Left renal pelvis (tissue), 4 donors: Measurements from ENCODE around the gene ULK2. TPM values are rescaled to one million over a fixed set of nuclear protein-coding genes. Genes with fewer than 3 reads are reported as not detected.
"Not testable (repeated sequence)": the region's sequence is repeated elsewhere in the genome, so short reads cannot be mapped to it uniquely, and the experiment has no call there.

Source experiments
- DNase-seq, 4 donors: peaks; one replicate each; pipeline ENCODE4 v3.0.0-alpha.2; 2013; ENCODE audit warnings: low read depth in 4 of 4, low spot score in 3 of 4
- polyA plus RNA-seq, 4 donors: library from polyadenylated mRNA; unstranded; fragments of 120-200 nt; gene quantifications; one replicate each; pipeline ENCODE4 v1.2.1, GENCODE V29; 2013; ENCODE audit not compliant: insufficient read length in 4 of 4

Gene ULK2
- polyA plus RNA-seq, 4 donors: 24.9 to 31.8 (median 29.9) TPM

DNA sequence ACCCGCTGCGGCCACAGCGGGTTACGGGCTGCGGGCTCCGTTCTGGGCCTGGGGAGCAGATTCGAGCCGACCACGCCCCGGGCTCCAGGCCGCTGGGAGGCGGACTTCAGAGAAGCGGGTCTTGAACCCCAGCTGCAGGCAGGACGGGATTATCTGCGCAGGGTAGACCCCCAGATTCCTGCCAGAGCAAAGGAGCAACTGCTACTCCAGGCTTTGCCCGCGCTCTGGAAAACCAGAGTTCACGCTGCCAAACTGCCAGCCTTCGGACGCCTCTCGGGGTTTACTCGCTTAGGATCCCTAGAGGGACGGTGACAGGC is 301 bp upstream of the ULK2 start:
- no peak for DNase-seq

DNA sequence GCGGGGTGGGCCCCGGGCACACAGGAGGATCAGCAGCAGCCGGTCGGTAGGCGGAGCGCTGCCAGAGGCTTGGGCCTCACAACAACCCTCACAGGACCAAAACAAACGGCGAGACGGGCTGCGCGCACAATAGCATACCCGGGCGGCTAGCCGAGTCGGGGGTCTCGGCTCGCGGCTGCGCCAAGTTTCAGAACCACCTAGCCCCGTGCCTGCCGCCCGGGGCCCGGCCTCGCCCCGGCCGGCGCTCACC is 732 bp downstream of the ULK2 start:
- peak in 2 of 4 donors; percentile 46 to 50 for DNase-seq

DNA sequence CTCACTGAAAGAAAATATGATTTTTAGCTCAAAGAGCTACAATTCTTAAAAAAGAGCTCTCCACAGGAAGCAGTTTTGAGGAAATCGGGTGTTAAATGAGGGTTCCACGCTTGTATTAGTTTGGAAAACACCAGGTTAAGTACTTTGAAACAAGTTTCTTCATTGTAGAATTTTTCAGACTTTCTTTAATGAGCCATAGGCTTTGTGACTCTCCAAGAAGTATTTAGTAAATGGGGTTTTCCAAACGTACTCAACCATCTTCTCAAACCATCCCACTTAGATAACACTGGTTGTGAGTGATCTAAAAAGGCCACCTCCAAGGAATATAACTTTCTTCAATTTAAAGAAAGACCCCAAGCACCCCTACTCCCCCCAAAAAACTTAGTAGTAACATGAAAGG is 2.7 kb downstream of the ULK2 start:
- DNase-seq: no peak

- not testable (repeated sequence) for DNase-seq
These were observed 7.0 kb downstream of the ULK2 start for GRCh38 chr17:19860647-19861177.

- DNase-seq: no peak
These were observed 10.1 kb downstream of the ULK2 start for GRCh38 chr17:19857640-19858039.

DNA sequence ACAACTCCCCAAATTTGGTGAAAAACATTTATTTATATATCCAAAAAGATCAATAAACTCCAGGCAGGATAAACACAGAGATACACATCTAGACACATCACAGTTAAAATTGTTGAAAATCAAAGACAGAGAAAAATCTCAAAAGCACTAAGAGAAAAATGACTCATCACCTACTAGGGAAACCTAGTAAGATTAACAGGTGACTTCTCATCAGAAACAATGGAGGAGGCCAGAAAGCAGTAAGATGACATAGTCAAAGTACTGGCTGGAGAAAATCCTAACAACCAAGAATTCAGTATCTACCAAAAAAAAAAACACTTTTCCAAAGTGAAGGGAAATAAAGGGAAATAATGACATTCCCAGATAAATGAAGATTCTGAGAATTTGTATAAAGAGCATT is 33.8 kb downstream of the ULK2 start:
- no peak for DNase-seq

- no peak for DNase-seq
These were observed 37.7 kb downstream of the ULK2 start for GRCh38 chr17:19830061-19830460.

DNA sequence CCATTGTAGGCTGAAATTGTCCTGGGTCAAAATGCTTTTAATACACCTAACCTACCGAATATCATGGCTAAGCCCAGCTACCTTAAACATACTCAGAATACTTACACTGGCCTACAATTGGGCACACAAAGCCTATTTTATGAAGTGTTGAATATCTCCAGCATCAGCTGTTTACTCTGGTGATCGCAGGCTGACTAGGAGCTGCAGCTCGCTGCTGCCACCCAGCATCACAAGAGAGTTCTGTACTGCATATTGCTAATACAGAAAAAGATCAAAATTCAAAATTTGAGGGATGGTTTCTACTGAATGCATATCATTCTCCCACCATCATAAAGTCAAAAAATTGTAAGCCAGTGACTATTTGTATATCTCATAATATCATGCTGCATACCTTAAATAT is 55.3 kb downstream of the ULK2 start:
- no peak for DNase-seq

- peak; percentile 16 to 48 (median 30) for DNase-seq
These were observed 62.7 kb downstream of the ULK2 start for GRCh38 chr17:19805006-19805405.

DNA sequence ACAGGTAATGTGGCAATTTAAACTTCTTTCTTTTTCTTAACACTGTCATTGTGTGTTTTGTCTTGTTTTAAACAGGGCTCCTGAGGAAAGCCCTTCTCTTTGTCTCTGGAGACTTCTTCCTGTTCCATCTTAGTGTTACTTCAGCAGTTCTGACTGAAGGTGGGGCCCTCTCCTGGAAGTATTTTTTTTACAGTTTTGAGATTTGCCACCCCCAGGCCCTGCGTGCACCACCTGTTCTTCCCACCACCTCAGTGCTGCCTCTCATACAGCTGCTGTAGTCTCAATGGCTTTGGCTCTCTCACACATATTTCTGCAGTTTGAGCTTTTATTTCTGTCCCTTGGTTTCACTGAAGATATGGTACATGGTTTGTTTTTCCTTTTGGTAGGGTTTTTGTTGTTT is 67.2 kb downstream of the ULK2 start:
- DNase-seq: no peak

DNA sequence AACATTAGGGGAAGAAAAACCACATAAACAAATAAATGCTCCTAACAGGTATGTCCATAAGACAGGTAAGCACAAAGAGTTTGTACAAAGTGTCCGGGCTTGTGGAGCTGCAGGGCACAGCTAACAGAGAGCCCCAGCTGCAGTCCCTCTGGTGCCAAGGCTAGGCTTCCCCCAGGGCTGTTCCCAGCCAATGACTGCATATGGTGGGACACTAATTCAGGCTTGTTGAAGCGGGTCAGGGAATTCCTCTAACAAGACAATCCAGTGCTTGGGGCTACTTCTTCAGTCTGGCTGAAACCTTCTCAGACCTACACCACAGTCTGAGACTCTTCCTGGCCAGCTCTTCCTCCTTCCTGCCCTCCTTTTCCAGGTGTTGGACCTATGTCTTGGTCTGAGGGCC is 67.9 kb downstream of the ULK2 start:
- DNase-seq: no peak

GRCh38 chr17:19796457-19796856 is 71.3 kb downstream of the ULK2 start:
- DNase-seq: no peak

DNA sequence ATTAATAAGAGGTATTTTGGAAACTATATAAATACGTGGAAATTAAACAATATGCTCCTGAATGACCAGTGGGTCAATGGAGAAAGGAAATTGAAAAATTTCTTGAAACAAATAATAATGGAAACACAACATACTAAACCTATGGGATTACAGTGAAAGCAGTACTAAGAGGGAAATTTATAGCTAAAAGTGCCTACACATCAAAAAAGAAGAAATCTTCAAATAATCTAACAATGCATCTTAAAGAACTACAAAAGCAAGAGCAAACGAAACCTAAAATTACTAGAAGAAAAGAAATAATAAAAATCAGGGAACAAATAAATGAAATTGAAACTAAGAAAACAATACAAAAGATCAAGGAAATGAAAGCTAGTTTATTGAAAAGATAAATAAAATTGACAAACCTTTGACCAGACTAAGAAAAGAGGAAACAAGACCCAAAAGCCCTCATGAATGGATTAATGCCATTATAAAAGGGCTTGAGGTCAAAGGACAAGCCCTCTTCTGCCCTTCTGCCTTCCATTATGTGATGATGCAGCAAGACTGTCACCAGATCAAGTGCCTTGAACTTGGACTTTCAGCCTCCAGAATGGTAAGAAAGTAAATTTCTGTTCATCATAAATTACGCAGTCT is 75.7 kb downstream of the ULK2 start:
- no peak for DNase-seq

DNA sequence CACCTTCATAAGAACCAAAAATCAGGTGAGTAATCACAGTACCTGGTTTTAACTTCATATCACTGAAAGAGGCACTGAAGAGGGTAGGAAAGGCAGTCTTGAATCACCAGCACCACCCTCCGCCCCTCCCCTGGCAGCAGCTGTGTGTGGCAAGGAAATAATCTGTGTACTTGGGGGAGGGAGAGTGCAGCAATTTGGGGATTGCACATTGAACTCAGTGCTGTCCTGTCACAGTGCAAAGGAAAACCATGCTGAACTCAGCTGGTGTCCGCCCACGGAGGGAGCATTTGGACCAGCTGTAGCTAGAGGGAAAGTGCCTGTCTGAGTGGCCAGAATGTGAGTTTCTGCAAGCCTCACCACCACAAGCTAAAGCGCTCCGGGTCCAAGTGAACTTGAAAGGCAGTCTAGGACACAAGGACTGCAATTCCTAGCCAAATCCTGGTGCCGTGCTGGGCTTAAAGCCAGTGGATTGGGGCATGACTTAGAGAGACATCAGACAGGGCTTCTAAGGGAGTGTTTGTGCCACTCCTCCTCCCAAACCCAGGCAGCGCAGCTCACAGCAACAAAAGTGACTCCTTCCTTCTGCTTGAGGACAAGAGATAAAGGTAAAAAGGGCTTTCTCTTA is 79.9 kb downstream of the ULK2 start:
- DNase-seq: no peak

GRCh38 chr17:19785854-19786253 is 81.9 kb downstream of the ULK2 start:
- no peak for DNase-seq

- DNase-seq: no peak
These were observed 86.0 kb downstream of the ULK2 start for GRCh38 chr17:19781488-19782458.

DNA sequence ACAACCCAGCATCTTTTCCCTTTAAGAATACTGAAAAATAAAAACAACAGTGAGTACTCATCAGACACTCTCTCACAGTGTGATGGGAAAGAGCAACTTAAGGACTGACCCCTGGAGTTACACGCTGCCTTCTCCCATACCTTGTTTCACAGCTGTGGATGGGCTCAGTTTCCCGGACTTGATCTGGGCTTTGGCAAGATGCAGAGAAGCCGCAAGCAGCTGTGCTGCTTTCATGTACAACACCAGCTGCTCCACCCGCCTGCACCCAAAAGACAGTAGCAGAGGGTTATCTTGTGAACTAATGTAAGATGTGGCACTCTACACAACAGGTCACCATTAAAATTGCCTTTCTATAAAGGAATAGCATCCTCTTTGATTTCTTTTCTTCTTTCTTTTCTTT is 86.9 kb downstream of the ULK2 start:
- DNase-seq: no peak

DNA sequence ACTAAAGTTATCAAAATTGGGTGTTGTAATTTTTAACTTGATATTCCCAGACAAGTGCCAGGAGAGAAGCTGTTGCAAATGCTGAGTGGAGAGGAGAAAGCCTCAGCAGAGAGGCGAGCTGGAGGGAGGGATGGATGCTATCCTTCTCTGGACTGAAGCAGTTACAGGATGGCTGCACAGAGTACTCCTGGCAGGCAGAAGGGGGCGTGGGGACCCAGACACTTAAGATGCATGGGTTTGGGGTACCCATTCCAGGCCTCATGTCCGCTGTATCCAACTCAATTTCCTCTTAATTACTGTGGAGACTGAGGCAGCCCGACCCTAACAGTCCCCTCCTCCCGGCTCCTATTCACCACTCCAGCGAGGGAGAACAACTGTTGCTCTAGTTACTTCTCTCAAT is 94.2 kb downstream of the ULK2 start:
- DNase-seq: no peak

DNA sequence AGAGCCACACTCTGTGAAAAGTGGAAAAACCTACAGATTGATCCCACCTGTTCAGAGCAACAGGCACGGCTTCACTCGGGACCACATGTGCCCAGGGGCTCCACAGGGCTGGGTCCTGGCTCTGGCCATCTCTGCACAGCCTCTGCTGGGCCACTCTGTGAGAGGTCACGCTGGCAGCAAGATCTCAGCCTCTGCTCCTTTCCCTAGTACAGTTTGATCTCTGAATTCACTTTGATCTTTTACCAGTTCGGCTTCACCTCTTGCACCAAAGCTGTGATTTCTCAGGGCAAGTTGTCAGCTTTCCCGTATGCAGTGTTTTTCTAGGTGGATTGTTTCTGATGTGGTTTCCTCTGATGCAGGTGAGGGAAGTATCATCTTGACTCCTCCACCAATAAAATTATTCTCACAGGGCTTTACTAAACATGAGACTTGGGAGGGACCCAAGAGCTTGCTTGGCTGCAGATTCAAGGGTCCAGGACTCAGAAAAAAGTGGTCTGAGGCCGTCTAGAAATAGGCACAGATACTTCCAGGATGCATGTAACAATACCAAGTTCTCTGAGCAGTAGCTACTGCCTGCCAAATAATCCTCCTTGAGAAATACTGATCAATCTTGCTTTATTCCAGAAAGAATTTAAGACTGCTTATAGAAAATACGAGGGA is 95.6 kb downstream of the ULK2 start:
- no peak for DNase-seq

- no peak for DNase-seq
These were observed 96.6 kb downstream of the ULK2 start for GRCh38 chr17:19770985-19771735.
